ENCODE data around the gene SMCO2.

GRCh38 chr12:27502021-27502435 lies 55.5 kb downstream of the SMCO2 start:
- TF ChIP-seq CTCF (IDR thresholded peaks at IDR 0.05) (no peak), REST (IDR thresholded peaks at IDR 0.05; ENCODE audit: insufficient read depth in 1 of 2, low read depth in 2 of 2, low read length in 1 of 2) (no peak)

All from Panc1 (cell line).